Epithelial cell of esophagus (primary cell): ENCODE data around the gene ADAMTSL3.

Source experiments
- DNase-seq: peaks from one replicate; pipeline ENCODE4 v3.0.0; 2010; ENCODE audit warnings: low read depth
- H3K4me3 ChIP-seq: 2 replicates; pipeline ENCODE4 v1.5.1; 2011; ENCODE audit warnings: mild to moderate bottlenecking, low read length, control low read depth
- CTCF ChIP-seq: IDR thresholded peaks from 2 replicates; pipeline ENCODE4 v1.5.1; 2011; ENCODE audit warnings: low read depth, mild to moderate bottlenecking, low read length, control low read depth, inconsistent platforms; ENCODE audit not compliant: insufficient read depth; ENCODE audit errors: missing control alignments

ADAMTSL3 gene

DNA sequence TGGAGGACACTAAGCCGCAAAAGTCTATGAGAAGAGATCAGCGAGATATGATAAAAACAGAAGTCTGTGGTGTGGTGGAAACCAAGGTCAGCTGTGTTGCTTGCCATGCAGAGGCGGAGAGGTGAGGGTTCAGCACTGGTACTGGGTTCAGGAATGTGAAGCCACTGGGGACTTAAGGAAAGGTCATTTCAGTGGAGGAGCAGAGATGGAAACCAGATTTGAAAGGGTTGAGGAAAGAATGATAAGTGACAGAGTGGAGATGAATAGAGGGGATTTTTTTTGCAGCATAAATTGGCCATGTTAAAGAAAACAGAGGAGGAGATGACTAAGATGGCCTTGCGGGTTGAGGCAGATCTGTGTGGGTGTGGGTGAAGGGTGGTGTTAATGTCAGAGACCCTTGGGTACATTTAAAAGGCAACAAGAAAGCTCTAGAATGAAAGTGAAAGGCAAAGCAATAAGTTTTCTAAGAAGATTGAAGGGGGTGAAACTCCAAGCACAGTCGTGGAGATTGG, 265.5 kb downstream of the ADAMTSL3 start:
- no peak for TF ChIP-seq CTCF
- peak; percentile 28 for DNase-seq
- no peak overlapping the region for H3K4me3 ChIP-seq

- no peak for TF ChIP-seq CTCF
- DNase-seq = no peak
- H3K4me3 ChIP-seq = no peak overlapping the region
Observed at GRCh38 chr15:83919978-83920510, 266.1 kb downstream of the ADAMTSL3 start.

GRCh38 chr15:83922649-83923294, 268.8 kb downstream of the ADAMTSL3 start:
- TF ChIP-seq CTCF = no peak
- H3K4me3 ChIP-seq = no peak overlapping the region
- DNase-seq = no peak

DNA sequence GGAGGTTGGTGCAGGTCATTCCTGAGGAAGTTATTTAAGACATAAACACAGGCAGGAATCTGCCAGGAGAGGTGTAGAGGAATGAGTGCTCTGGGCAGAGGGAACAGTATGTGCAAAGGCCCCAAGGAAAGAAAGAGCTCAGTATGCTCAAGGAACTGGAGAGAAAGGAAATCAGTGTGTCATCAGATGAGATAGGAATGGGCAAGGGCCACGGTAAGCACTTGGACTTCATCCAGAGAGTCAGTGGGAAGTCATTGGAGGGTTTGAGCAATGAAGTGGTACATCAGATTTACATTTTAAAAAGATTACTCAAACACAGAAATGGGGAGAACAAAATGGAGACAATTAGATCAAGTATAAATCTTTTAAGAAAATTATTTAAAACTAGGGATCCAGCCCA, 272.2 kb downstream of the ADAMTSL3 start:
- TF ChIP-seq CTCF = no peak
- DNase-seq = peak; percentile 61
- H3K4me3 ChIP-seq = no peak overlapping the region

DNA sequence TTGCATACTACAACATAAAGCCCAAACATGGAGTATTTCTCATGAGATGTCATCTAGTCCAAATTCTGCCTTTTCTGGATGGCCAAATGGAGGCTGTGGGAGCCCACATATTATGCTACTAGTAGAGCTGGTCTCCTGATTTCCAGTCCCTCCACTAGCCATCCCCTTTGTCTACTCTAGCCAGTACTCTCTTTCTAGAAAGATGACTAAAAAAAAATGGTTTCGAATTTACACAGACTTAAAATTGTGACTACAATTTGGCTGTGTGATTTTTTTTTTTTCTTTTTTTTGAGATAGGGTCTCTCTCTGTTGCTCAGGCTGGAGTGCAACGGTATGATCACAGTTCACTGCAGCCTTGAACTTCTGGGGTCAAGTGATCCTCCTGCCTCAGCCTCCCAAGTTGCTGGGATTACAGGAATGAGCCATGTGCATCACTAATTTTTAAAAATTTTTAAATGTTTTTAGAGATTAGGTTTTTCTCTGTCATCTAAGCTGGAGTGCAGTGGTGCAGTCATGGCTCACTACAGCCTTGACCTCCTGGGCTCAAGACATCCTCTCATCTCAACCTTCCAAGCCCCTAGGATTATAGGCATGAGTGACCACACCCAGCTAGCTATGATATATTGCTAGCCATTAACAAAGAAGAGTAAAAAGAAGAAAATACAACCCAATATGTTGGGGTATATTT, 273.9 kb downstream of the ADAMTSL3 start:
- no peak for DNase-seq
- no peak overlapping the region for H3K4me3 ChIP-seq
- TF ChIP-seq CTCF = no peak

GRCh38 chr15:83928392-83928734, 274.4 kb downstream of the ADAMTSL3 start:
- TF ChIP-seq CTCF = no peak
- DNase-seq = no peak
- no peak overlapping the region for H3K4me3 ChIP-seq
